ENCODE measurements around the gene CNTNAP2. TPM values are rescaled to one million over a fixed set of nuclear protein-coding genes. Genes with fewer than 3 reads are reported as not detected.

Gene CNTNAP2
- total RNA-seq, 1 experiment from 2014 or later: 0.03 TPM

DNA sequence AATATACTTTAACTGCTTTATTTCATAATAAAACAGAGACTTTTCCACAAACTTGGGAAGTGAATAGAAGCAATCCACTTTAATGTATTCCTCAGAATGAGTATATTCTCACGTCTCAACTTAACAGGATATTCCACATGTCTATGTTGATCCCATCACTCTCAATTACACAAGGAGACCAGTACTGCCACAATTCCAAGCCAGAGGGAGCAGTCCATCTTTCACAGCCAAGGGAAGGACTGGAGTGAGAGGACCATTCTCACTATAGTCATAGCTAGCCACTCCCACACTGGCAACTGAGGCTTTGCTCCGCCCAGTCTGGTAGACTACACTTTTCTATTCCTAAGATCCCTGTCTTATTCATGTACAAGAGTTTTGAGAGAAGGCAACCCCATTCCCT is 553.9 kb downstream of the CNTNAP2 start:
- ATAC-seq (no peak), DNase-seq (ENCODE audit: low read depth, low spot score) (no peak)
- Histone ChIP-seq H3K27ac (ENCODE audit: low read length) (no peak overlapping the region), H3K4me3 (ENCODE audit: low read depth in 2 of 2, low read length in 2 of 2) (no peak overlapping the region), H3K36me3 (ENCODE audit: control insufficient read depth, insufficient read depth, low read length) (no peaks in the 10 kb centered on the region), H3K9me3 (ENCODE audit: control insufficient read depth, insufficient read depth, low read depth, low read length) (no peaks in the 10 kb centered on the region; the same call in 1 of the 2 replicates), H3K4me1 (ENCODE audit: control insufficient read depth, insufficient read depth, low read length) (no peaks in the 10 kb centered on the region), H3K27me3 (ENCODE audit: control insufficient read depth, insufficient read depth, low read length) (no peaks in the 10 kb centered on the region)
- BruUV-seq (replicated peaks): no TSS peak
- ChIA-PET POLR2A (interaction anchor here (0.6 kb wide), 1 partner anchor 10 kb away, joined by 3 read pairs; no protein-coding TSS in a partner anchor), CTCF (no interaction called here)
- in situ Hi-C loops (cut with HindIII; ENCODE audit: low pct_unique_long_range_greater_than_20kb, low sequenced_read_pairs): no loop called here
- intact Hi-C loops (cut with micrococcal nuclease; ENCODE audit: unreplicated experiment): no loop called here
- TF ChIP-seq SIN3A (IDR thresholded peaks at IDR 0.05; ENCODE audit: borderline replicate concordance, insufficient read depth, low read depth, low read length) (no peak), TCF7L2 (IDR thresholded peaks at IDR 0.05; ENCODE audit: low read depth, low read length) (no peak), POLR2AphosphoS5 (IDR thresholded peaks at IDR 0.05; ENCODE audit: low read depth, low read length) (no peak)
- TF ChIP-seq, protein P1, sequence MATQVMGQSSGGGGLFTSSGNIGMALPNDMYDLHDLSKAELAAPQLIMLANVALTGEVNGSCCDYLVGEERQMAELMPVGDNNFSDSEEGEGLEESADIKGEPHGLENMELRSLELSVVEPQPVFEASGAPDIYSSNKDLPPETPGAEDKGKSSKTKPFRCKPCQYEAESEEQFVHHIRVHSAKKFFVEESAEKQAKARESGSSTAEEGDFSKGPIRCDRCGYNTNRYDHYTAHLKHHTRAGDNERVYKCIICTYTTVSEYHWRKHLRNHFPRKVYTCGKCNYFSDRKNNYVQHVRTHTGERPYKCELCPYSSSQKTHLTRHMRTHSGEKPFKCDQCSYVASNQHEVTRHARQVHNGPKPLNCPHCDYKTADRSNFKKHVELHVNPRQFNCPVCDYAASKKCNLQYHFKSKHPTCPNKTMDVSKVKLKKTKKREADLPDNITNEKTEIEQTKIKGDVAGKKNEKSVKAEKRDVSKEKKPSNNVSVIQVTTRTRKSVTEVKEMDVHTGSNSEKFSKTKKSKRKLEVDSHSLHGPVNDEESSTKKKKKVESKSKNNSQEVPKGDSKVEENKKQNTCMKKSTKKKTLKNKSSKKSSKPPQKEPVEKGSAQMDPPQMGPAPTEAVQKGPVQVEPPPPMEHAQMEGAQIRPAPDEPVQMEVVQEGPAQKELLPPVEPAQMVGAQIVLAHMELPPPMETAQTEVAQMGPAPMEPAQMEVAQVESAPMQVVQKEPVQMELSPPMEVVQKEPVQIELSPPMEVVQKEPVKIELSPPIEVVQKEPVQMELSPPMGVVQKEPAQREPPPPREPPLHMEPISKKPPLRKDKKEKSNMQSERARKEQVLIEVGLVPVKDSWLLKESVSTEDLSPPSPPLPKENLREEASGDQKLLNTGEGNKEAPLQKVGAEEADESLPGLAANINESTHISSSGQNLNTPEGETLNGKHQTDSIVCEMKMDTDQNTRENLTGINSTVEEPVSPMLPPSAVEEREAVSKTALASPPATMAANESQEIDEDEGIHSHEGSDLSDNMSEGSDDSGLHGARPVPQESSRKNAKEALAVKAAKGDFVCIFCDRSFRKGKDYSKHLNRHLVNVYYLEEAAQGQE (IDR thresholded peaks at IDR 0.05; ENCODE audit: insufficient read depth in 1 of 2, low read depth in 2 of 2, low read length in 1 of 2): no peak
- TF ChIP-seq, protein P2, sequence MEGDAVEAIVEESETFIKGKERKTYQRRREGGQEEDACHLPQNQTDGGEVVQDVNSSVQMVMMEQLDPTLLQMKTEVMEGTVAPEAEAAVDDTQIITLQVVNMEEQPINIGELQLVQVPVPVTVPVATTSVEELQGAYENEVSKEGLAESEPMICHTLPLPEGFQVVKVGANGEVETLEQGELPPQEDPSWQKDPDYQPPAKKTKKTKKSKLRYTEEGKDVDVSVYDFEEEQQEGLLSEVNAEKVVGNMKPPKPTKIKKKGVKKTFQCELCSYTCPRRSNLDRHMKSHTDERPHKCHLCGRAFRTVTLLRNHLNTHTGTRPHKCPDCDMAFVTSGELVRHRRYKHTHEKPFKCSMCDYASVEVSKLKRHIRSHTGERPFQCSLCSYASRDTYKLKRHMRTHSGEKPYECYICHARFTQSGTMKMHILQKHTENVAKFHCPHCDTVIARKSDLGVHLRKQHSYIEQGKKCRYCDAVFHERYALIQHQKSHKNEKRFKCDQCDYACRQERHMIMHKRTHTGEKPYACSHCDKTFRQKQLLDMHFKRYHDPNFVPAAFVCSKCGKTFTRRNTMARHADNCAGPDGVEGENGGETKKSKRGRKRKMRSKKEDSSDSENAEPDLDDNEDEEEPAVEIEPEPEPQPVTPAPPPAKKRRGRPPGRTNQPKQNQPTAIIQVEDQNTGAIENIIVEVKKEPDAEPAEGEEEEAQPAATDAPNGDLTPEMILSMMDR (IDR thresholded peaks at IDR 0.05): no peak

DNA sequence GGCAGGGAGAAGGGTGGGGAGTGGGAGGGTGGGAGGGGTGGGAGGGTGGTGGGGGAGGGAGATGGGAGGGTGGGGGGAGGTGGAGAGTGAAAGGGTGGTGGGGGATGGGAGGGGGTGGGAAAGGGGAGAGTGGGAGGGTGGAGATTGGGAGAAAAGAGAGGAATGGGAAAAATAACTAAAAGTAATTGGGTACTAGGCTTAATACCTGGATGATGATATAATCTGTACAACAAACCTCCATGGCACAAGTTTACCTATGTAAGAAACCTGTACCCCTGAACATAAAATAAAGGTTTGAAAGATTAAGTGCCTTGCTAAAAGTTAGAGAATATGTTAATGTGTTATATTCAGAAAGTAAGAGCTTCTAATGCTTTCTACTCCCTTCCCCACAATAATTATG is 564.9 kb downstream of the CNTNAP2 start:
- Histone ChIP-seq H3K36me3 (ENCODE audit: control insufficient read depth, insufficient read depth, low read length) (no peaks in the 10 kb centered on the region), H3K4me3 (ENCODE audit: low read depth in 2 of 2, low read length in 2 of 2) (no peak overlapping the region), H3K27me3 (ENCODE audit: control insufficient read depth, insufficient read depth, low read length) (no peaks in the 10 kb centered on the region), H3K27ac (ENCODE audit: low read length) (no peak overlapping the region), H3K9me3 (ENCODE audit: control insufficient read depth, insufficient read depth, low read depth, low read length) (no peaks in the 10 kb centered on the region), H3K4me1 (ENCODE audit: control insufficient read depth, insufficient read depth, low read length) (no peaks in the 10 kb centered on the region)
- intact Hi-C loops (cut with micrococcal nuclease; ENCODE audit: unreplicated experiment) (no loop called here), in situ Hi-C loops (cut with HindIII; ENCODE audit: low pct_unique_long_range_greater_than_20kb, low sequenced_read_pairs) (no loop called here)
- DNase-seq (ENCODE audit: low read depth, low spot score) (no peak), ATAC-seq (no peak)
- CTCF ChIA-PET: no interaction called here
- POLR2A ChIA-PET: no interaction called here
- TF ChIP-seq, protein P2 (IDR thresholded peaks at IDR 0.05): no peak
- TF ChIP-seq SIN3A (IDR thresholded peaks at IDR 0.05; ENCODE audit: borderline replicate concordance, insufficient read depth, low read depth, low read length) (no peak), POLR2AphosphoS5 (IDR thresholded peaks at IDR 0.05; ENCODE audit: low read depth, low read length) (no peak), TCF7L2 (IDR thresholded peaks at IDR 0.05; ENCODE audit: low read depth, low read length) (no peak)
- TF ChIP-seq, protein P1 (IDR thresholded peaks at IDR 0.05; ENCODE audit: insufficient read depth in 1 of 2, low read depth in 2 of 2, low read length in 1 of 2): no peak
- no TSS peak for BruUV-seq (replicated peaks)
